BJ (cell line): ENCODE measurements around the gene SLC16A4. TPM values are rescaled to one million over a fixed set of nuclear protein-coding genes. Genes with fewer than 3 reads are reported as not detected.

Experiments used
- CTCF ChIA-PET: fragments of 350-600 bp; formaldehyde crosslinking; extraction: SDS; loops from one replicate; lab custom pipeline; 2021; ENCODE audit warnings: antibody characterized with exemption, inconsistent platforms; lab: Yijun Ruan, JAX
- POLR2A ChIA-PET: fragments of 300-600 bp; sonication (Branson Sonifier 250); formaldehyde crosslinking; extraction: SDS; loops from one replicate; lab custom pipeline; 2021; ENCODE audit warnings: antibody characterized with exemption; lab: Charles Lee
- DNase-seq: peaks from one replicate; pipeline ENCODE4 v3.0.0-alpha.2; 2011; ENCODE audit warnings: low read depth
- H3K27me3 ChIP-seq: 2 replicates; pipeline ENCODE4 v1.6.0; 2011; ENCODE audit warnings: low read length; ENCODE audit not compliant: control insufficient read depth, insufficient read depth
- H3K36me3 ChIP-seq: 2 replicates; pipeline ENCODE4 v1.5.1; 2011; ENCODE audit warnings: low read length; ENCODE audit not compliant: control insufficient read depth, insufficient read depth
- H3K4me3 ChIP-seq: 2 replicates; pipeline ENCODE4 v1.5.1; 2011; ENCODE audit warnings: low read depth, mild to moderate bottlenecking, control low read depth, low read length
- polyA plus RNA-seq: library from polyadenylated mRNA; depleted of rRNA; stranded (reverse); fragments of >200 nt; gene quantifications from 2 replicates; pipeline ENCODE4 v1.2.3, GENCODE V29; 2011; rRNA removed
- TF ChIP-seq, protein P1 (sequence below): IDR thresholded peaks from 2 replicates; pipeline ENCODE4 v1.5.1; 2011; ENCODE audit warnings: low read depth, mild to moderate bottlenecking, control low read depth, inconsistent platforms, low read length, moderate library complexity; ENCODE audit not compliant: insufficient read depth

SLC16A4 gene
- polyA plus RNA-seq, 1 experiment, result 20.8 TPM

DNA sequence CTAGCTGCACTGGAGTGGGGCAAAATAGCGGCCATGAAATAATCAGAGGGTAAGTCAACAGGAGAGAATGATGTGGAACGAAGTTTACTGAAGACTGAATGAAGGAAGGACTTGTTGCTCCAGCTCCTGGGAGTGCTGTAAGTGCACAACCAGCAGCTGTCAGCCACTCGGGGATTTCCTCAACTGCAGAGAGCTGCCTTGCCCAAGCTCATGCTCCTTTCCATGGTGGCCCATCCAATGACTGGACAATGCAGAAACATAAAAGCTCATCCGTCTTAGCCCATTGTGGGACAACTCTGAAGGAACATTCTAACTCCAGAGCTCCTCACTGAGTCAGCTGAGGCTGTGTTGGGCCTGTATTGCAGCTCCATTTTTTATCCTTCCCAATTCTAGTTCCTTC is 72.8 kb downstream of the SLC16A4 start:
- POLR2A ChIA-PET, result no interaction called here

DNA sequence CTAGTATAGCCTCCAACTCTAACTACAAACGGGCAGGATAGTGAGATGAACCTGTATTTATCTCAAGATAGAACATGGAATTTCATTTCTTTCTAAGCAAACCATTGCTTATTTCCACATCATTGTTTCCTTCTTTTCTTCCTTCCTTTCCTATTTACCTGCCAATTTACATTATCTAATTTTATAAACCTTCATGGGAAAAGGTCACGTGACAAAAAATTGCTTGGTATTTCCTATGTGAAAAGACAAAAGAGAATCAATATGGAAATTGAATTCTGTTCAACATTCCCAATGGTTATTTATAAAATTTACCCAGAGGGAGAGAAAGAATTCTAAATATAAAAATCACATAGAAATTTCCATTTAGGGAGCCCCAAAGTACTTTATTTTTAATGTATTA is 74.1 kb downstream of the SLC16A4 start:
- ChIA-PET POLR2A (no interaction called here), CTCF (interaction anchor here (1.0 to 26.3 kb wide), 5 partner anchors 22 to 179 kb away, joined by 3 to 1014 read pairs (median 14); partner anchors contain the start of genes KCNC4 and RBM15)
- Histone ChIP-seq H3K36me3 (no peaks in the 10 kb centered on the region), H3K4me3 (no peak overlapping the region), H3K27me3 (no peaks in the 10 kb centered on the region)
- no peak for DNase-seq
- TF ChIP-seq, protein P1, sequence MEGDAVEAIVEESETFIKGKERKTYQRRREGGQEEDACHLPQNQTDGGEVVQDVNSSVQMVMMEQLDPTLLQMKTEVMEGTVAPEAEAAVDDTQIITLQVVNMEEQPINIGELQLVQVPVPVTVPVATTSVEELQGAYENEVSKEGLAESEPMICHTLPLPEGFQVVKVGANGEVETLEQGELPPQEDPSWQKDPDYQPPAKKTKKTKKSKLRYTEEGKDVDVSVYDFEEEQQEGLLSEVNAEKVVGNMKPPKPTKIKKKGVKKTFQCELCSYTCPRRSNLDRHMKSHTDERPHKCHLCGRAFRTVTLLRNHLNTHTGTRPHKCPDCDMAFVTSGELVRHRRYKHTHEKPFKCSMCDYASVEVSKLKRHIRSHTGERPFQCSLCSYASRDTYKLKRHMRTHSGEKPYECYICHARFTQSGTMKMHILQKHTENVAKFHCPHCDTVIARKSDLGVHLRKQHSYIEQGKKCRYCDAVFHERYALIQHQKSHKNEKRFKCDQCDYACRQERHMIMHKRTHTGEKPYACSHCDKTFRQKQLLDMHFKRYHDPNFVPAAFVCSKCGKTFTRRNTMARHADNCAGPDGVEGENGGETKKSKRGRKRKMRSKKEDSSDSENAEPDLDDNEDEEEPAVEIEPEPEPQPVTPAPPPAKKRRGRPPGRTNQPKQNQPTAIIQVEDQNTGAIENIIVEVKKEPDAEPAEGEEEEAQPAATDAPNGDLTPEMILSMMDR, result no peak

More for the DNA sequence above, 72.8 kb downstream of the SLC16A4 start:
- TF ChIP-seq, protein P1, result no peak
- no peak for DNase-seq
- CTCF ChIA-PET, result interaction anchor here (0.9 to 26.3 kb wide), 9 partner anchors 8 to 178 kb away, joined by 3 to 1014 read pairs (median 7); partner anchors contain the start of genes KCNC4 and RBM15
- Histone ChIP-seq H3K27me3 (no peaks in the 10 kb centered on the region), H3K36me3 (no peaks in the 10 kb centered on the region), H3K4me3 (no peak overlapping the region)

Other genes starting within 250 kb of the SLC16A4 start
- gene SLC6A17, start 240.5 kb downstream of the SLC16A4 start, polyA plus RNA-seq, result 0.85 and 1.6 TPM in 2 replicates
- 1.6 and 2.6 TPM in 2 replicates for gene KCNC4, start 180.7 kb downstream of the SLC16A4 start, polyA plus RNA-seq
- 9.7 and 10.2 TPM in 2 replicates for gene RBM15, start 51.6 kb downstream of the SLC16A4 start, polyA plus RNA-seq
- 236 and 261 TPM in 2 replicates for gene LAMTOR5, start 16.7 kb upstream of the SLC16A4 start, polyA plus RNA-seq
- gene PROK1, start 60.1 kb upstream of the SLC16A4 start, polyA plus RNA-seq, result not detected in 2 replicates
- not detected in 2 replicates for gene KCNA10, start 128.1 kb upstream of the SLC16A4 start, polyA plus RNA-seq
- gene KCNA2, start 215.3 kb upstream of the SLC16A4 start, polyA plus RNA-seq, result not detected in 2 replicates